IMR-90 (cell line): ENCODE data around the gene NANOGP8. TPM values are rescaled to one million over a fixed set of nuclear protein-coding genes. Genes with fewer than 3 reads are reported as not detected.

Experiments
- ATAC-seq: fragments of 200-7000 bp; cut with Tn5 transposase; 2 replicates; pipeline ENCODE4 v1.9.1; 2020; ENCODE audit warnings: low read depth, mild to moderate bottlenecking, moderate library complexity
- BruUV-seq: library from RNA; stranded (reverse); fragments of 400-500 nt; replicated peaks from 2 replicates; lab custom pipeline; 2021; lab: Mats Ljungman, UMichigan
- CTCF ChIA-PET: fragments of 300-600 bp; formaldehyde crosslinking; extraction: SDS; loops from one replicate; lab custom pipeline; 2021; ENCODE audit warnings: antibody characterized with exemption; lab: Yijun Ruan, JAX
- POLR2A ChIA-PET: fragments of 300-600 bp; sonication (Branson Sonifier 250); formaldehyde crosslinking; loops from one replicate; lab custom pipeline; 2022; ENCODE audit warnings: antibody characterized with exemption; ENCODE audit not compliant: unreplicated experiment; lab: Charles Lee
- DNase-seq: peaks from one replicate; pipeline ENCODE4 v3.0.0; 2013
- H2AFZ ChIP-seq: replicated peaks from 2 replicates; pipeline ENCODE3; 2013; ENCODE audit warnings: low read length, mild to moderate bottlenecking; ENCODE audit not compliant: poor library complexity
- H2AK5ac ChIP-seq: 2 replicates; pipeline ENCODE4 v1.6.1; 2013; ENCODE audit warnings: low read depth, low read length, inconsistent platforms
- H2AK9ac ChIP-seq: replicated peaks from 2 replicates; pipeline ENCODE3; 2013; ENCODE audit warnings: mild to moderate bottlenecking, low read depth, low read length, moderate library complexity; ENCODE audit not compliant: poor library complexity
- H2BK120ac ChIP-seq: 2 replicates; pipeline ENCODE4 v1.6.1; 2013; ENCODE audit warnings: low read depth, low read length, inconsistent platforms
- H2BK15ac ChIP-seq: 3 replicates; pipeline ENCODE4 v1.6.1; 2013; ENCODE audit warnings: low read depth, low read length, inconsistent platforms
- H2BK20ac ChIP-seq: 2 replicates; pipeline ENCODE4 v1.6.1; 2013; ENCODE audit warnings: low read depth, mild to moderate bottlenecking, inconsistent platforms, low read length, moderate library complexity
- H2BK5ac ChIP-seq: 2 replicates; pipeline ENCODE4 v1.6.1; 2013; ENCODE audit warnings: mild to moderate bottlenecking, low read depth, low read length, inconsistent platforms; ENCODE audit not compliant: poor library complexity, severe bottlenecking
- H3K14ac ChIP-seq: replicated peaks from 2 replicates; pipeline ENCODE4 v1.6.1; 2013; ENCODE audit warnings: low read depth, low read length, inconsistent platforms
- H3K18ac ChIP-seq: 2 replicates; pipeline ENCODE4 v1.6.1; 2013; ENCODE audit warnings: low read depth, low read length, control low read depth
- H3K23ac ChIP-seq: 2 replicates; pipeline ENCODE4 v1.6.1; 2013; ENCODE audit warnings: low read depth, low read length, inconsistent platforms
- H3K27ac ChIP-seq: 2 replicates; pipeline ENCODE4 v1.5.1; 2013; ENCODE audit warnings: mild to moderate bottlenecking, control low read depth, low read length; ENCODE audit not compliant: insufficient read depth
- H3K27me3 ChIP-seq: 2 replicates; pipeline ENCODE4 v1.6.1; 2013; ENCODE audit warnings: low read length; ENCODE audit not compliant: control insufficient read depth, insufficient read depth
- H3K36me3 ChIP-seq: 2 replicates; pipeline ENCODE4 v1.6.1; 2013; ENCODE audit warnings: low read length, mixed read lengths; ENCODE audit not compliant: control insufficient read depth, insufficient read depth
- H3K4ac ChIP-seq: 2 replicates; pipeline ENCODE4 v1.6.1; 2013; ENCODE audit warnings: low read depth, low read length, inconsistent platforms
- H3K4me1 ChIP-seq: 2 replicates; pipeline ENCODE4 v1.6.1; 2013; ENCODE audit warnings: low read length, mixed read lengths; ENCODE audit not compliant: control insufficient read depth, insufficient read depth
- H3K4me2 ChIP-seq: 2 replicates; pipeline ENCODE4 v1.6.1; 2013; ENCODE audit warnings: low read depth, mild to moderate bottlenecking, control low read depth, low read length, moderate library complexity
- H3K4me3 ChIP-seq: 2 replicates; pipeline ENCODE4 v1.5.1; 2013; ENCODE audit warnings: low read depth, mild to moderate bottlenecking, control low read depth, low read length, moderate library complexity; ENCODE audit not compliant: insufficient read depth
- H3K56ac ChIP-seq: 2 replicates; pipeline ENCODE4 v1.6.1; 2013; ENCODE audit warnings: low read length, inconsistent platforms; ENCODE audit not compliant: insufficient read depth; ENCODE audit errors: extremely low read depth
- H3K79me1 ChIP-seq, 2 experiments: 2 replicates each; pipeline ENCODE4 v1.6.1; 2013; ENCODE audit warnings: low read length in 2 of 2, inconsistent platforms in 1 of 2, low read depth in 1 of 2
- H3K9ac ChIP-seq: 2 replicates; pipeline ENCODE4 v1.6.1; 2013; ENCODE audit warnings: low read depth, low read length, control low read depth
- H3K9me1 ChIP-seq: 2 replicates; pipeline ENCODE4 v1.6.1; 2013; ENCODE audit warnings: low read length, inconsistent platforms; ENCODE audit not compliant: insufficient read depth
- H3K9me3 ChIP-seq: 2 replicates; pipeline ENCODE4 v1.6.1; 2013; ENCODE audit warnings: low read length; ENCODE audit not compliant: control insufficient read depth, insufficient read depth
- H4K20me1 ChIP-seq: 2 replicates; pipeline ENCODE4 v1.6.1; 2013; ENCODE audit warnings: low read length, inconsistent platforms; ENCODE audit not compliant: insufficient read depth
- H4K5ac ChIP-seq: 2 replicates; pipeline ENCODE4 v1.6.1; 2013; ENCODE audit warnings: mild to moderate bottlenecking, low read depth, low read length, control low read depth
- H4K8ac ChIP-seq, 2 experiments: 2 replicates each; pipeline ENCODE4 v1.6.1; 2013; ENCODE audit warnings: low read depth in 2 of 2, low read length in 2 of 2, control low read depth in 1 of 2, inconsistent platforms in 1 of 2
- H4K91ac ChIP-seq: 2 replicates; pipeline ENCODE4 v1.6.1; 2013; ENCODE audit warnings: low read depth, low read length, inconsistent platforms; ENCODE audit not compliant: insufficient read depth
- BHLHE40 ChIP-seq: fragments of 150-350 bp; IDR thresholded peaks from 2 replicates; pipeline ENCODE4 v1.6.1; 2016; ENCODE audit warnings: mild to moderate bottlenecking, low read depth, low read length
- CEBPB ChIP-seq: IDR thresholded peaks from 2 replicates; pipeline ENCODE4 v1.6.1; 2012; ENCODE audit warnings: low read depth, low read length, improper control_type of control experiment
- CHD1 ChIP-seq: IDR thresholded peaks from 2 replicates; pipeline ENCODE4 v1.6.1; 2012; ENCODE audit warnings: low read depth, low read length, improper control_type of control experiment
- FOS ChIP-seq: fragments of 150-350 bp; IDR thresholded peaks from 2 replicates; pipeline ENCODE4 v1.6.1; 2016; ENCODE audit warnings: low read depth, low read length
- MAFK ChIP-seq: IDR thresholded peaks from 2 replicates; pipeline ENCODE4 v1.6.1; 2012; ENCODE audit warnings: low read depth, low read length, improper control_type of control experiment
- MAZ ChIP-seq: IDR thresholded peaks from 2 replicates; pipeline ENCODE4 v1.6.1; 2012; ENCODE audit warnings: low read depth, mild to moderate bottlenecking, low read length, improper control_type of control experiment, moderate library complexity, borderline replicate concordance
- MXI1 ChIP-seq: IDR thresholded peaks from 2 replicates; pipeline ENCODE4 v1.6.1; 2012; ENCODE audit warnings: low read depth, mild to moderate bottlenecking, low read length, moderate library complexity, borderline replicate concordance
- NFE2L2 ChIP-seq: fragments of 150-350 bp; IDR thresholded peaks from 2 replicates; pipeline ENCODE4 v1.6.1; 2016; ENCODE audit warnings: low read depth, mild to moderate bottlenecking, low read length
- POLR2A ChIP-seq: IDR thresholded peaks from 2 replicates; pipeline ENCODE4 v1.6.1; 2012; ENCODE audit warnings: mild to moderate bottlenecking, low read depth, low read length
- RAD21 ChIP-seq: IDR thresholded peaks from 2 replicates; pipeline ENCODE4 v1.6.1; 2012; ENCODE audit warnings: low read length, improper control_type of control experiment
- RCOR1 ChIP-seq: IDR thresholded peaks from 2 replicates; pipeline ENCODE4 v1.6.1; 2012; ENCODE audit warnings: mild to moderate bottlenecking, low read length, improper control_type of control experiment; ENCODE audit not compliant: insufficient replicate concordance
- SMC3 ChIP-seq: fragments of 150-350 bp; IDR thresholded peaks from 2 replicates; pipeline ENCODE4 v1.6.1; 2016; ENCODE audit warnings: low read depth, mild to moderate bottlenecking, antibody characterized with exemption, low read length, moderate library complexity
- USF2 ChIP-seq: fragments of 150-350 bp; IDR thresholded peaks from 2 replicates; pipeline ENCODE4 v1.6.1; 2017; ENCODE audit warnings: mild to moderate bottlenecking, antibody characterized with exemption, low read length, low read depth
- WGBS, 2 experiments: methylation state at CpG; one replicate each; pipeline versions ENCODE4 v1.1.5 to v1.1.7; 2013; ENCODE audit warnings: missing lambda C conversion rate in 2 of 2; ENCODE audit not compliant: insufficient read length in 1 of 2; ENCODE audit errors: extremely low coverage in 2 of 2; 5-methylcytosine and 5-hydroxymethylcytosine counted together
- dilution Hi-C: fragments of 300-500 bp; cut with HindIII; formaldehyde crosslinking; loops from one replicate; pipeline ENCODE4 v1.14.3; 2018; ENCODE audit warnings: low sequenced_read_pairs; ENCODE audit not compliant: unreplicated experiment
- in situ Hi-C: fragments of 300-500 bp; cut with MboI; formaldehyde crosslinking; loops from 3 replicates; pipeline ENCODE4 v1.14.3; 2019; ENCODE audit warnings: low sequenced_read_pairs, inconsistent platforms, mixed read lengths
- intact Hi-C: fragments of 100-400 bp; cut with micrococcal nuclease; formaldehyde crosslinking; loops from 2 replicates; pipeline ENCODE4 v1.10.0; 2022
- polyA plus RNA-seq, 3 experiments: library from polyadenylated mRNA; depleted of rRNA; stranded (reverse); fragments of >200 nt; gene quantifications; 2 replicates each; pipeline ENCODE4 v1.2.3, GENCODE V29; 2012; ENCODE audit warnings: low replicate concordance in 1 of 3
- total RNA-seq: library from RNA; depleted of rRNA; stranded (reverse); fragments of >200 nt; gene quantifications from 2 replicates; pipeline ENCODE4 v1.2.3, GENCODE V29; 2012
- TF ChIP-seq, protein P1 (sequence below): conservative IDR thresholded peaks from 2 replicates; pipeline ENCODE4 v1.5.1; 2012; ENCODE audit warnings: mild to moderate bottlenecking, low read depth, low read length, improper control_type of control experiment

The NANOGP8 gene
- total and polyA plus RNA-seq, 2 of the 4 experiments (the other 2 are of a cell fraction): not detected

GRCh38 chr15:35112346-35112745, 27.3 kb upstream of the NANOGP8 start:
- Histone ChIP-seq H4K20me1 (no peaks in the 10 kb centered on the region), H3K18ac (no peak overlapping the region), H3K23ac (no peak overlapping the region), H2BK5ac (no peak overlapping the region), H3K14ac (no peak overlapping the region), H3K9me1 (no peaks in the 10 kb centered on the region), H3K4me2 (no peak overlapping the region), H3K9me3 (no peaks in the 10 kb centered on the region), H3K9ac (no peak overlapping the region), H3K4ac (no peak overlapping the region), H2AFZ (no peak overlapping the region), H2AK5ac (no peak overlapping the region), H3K4me1 (no peaks in the 10 kb centered on the region), H3K27ac (no peak overlapping the region), H2BK120ac (no peak overlapping the region), H2BK15ac (no peak overlapping the region), H2BK20ac (no peak overlapping the region), H3K56ac (no peak overlapping the region), H4K8ac (no peak overlapping the region), H4K91ac (no peak overlapping the region), H3K27me3 (no peaks in the 10 kb centered on the region), H2AK9ac (no peak overlapping the region), H3K79me1 (no peaks in the 10 kb centered on the region), H3K4me3 (no peak overlapping the region), H4K5ac (no peak overlapping the region), H3K36me3 (no peaks in the 10 kb centered on the region)
- TF ChIP-seq FOS (no peak), CHD1 (no peak), NFE2L2 (no peak), USF2 (no peak), RAD21 (no peak), SMC3 (no peak), BHLHE40 (no peak), POLR2A (no peak), MXI1 (no peak), MAZ (no peak), MAFK (no peak), RCOR1 (no peak), CEBPB (no peak)
- TF ChIP-seq, protein P1, sequence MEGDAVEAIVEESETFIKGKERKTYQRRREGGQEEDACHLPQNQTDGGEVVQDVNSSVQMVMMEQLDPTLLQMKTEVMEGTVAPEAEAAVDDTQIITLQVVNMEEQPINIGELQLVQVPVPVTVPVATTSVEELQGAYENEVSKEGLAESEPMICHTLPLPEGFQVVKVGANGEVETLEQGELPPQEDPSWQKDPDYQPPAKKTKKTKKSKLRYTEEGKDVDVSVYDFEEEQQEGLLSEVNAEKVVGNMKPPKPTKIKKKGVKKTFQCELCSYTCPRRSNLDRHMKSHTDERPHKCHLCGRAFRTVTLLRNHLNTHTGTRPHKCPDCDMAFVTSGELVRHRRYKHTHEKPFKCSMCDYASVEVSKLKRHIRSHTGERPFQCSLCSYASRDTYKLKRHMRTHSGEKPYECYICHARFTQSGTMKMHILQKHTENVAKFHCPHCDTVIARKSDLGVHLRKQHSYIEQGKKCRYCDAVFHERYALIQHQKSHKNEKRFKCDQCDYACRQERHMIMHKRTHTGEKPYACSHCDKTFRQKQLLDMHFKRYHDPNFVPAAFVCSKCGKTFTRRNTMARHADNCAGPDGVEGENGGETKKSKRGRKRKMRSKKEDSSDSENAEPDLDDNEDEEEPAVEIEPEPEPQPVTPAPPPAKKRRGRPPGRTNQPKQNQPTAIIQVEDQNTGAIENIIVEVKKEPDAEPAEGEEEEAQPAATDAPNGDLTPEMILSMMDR: no peak
- intact Hi-C loops: no loop called here
- no CpG with 5 or more reads among the region's 2 CpGs for WGBS, 2 experiments
- in situ Hi-C loops: no loop called here
- BruUV-seq: no TSS peak
- ATAC-seq (no peak), DNase-seq (no peak)
- dilution Hi-C loops: no loop called here
- ChIA-PET CTCF (no interaction called here), POLR2A (no interaction called here)
